HUES48 (cell line): ENCODE data around the gene SLC25A31.

Experiments used
- H3K27ac ChIP-seq: one replicate; pipeline ENCODE4 v1.7.0; 2013; ENCODE audit warnings: low read depth, low read length, inconsistent platforms
- H3K27me3 ChIP-seq: 2 replicates; pipeline ENCODE4 v1.6.1; 2013; ENCODE audit warnings: mild to moderate bottlenecking, low read length; ENCODE audit not compliant: control insufficient read depth, insufficient read depth
- H3K36me3 ChIP-seq: 2 replicates; pipeline ENCODE4 v1.6.1; 2013; ENCODE audit warnings: low read length; ENCODE audit not compliant: control insufficient read depth, insufficient read depth
- H3K4me1 ChIP-seq: 2 replicates; pipeline ENCODE4 v1.6.1; 2013; ENCODE audit warnings: mild to moderate bottlenecking, low read length; ENCODE audit not compliant: control insufficient read depth, insufficient read depth
- H3K4me3 ChIP-seq: 2 replicates; pipeline ENCODE4 v1.5.1; 2013; ENCODE audit warnings: mild to moderate bottlenecking, low read depth, low read length
- H3K9ac ChIP-seq: 2 replicates; pipeline ENCODE4 v1.6.1; 2013; ENCODE audit warnings: mild to moderate bottlenecking, low read depth, low read length, moderate library complexity
- H3K9me3 ChIP-seq: 2 replicates; pipeline ENCODE4 v1.6.1; 2013; ENCODE audit warnings: low read length; ENCODE audit not compliant: control insufficient read depth, insufficient read depth

The SLC25A31 gene

GRCh38 chr4:127741247-127741646 lies 11.0 kb downstream of the SLC25A31 start:
- H3K36me3 ChIP-seq, result no peaks in the 10 kb centered on the region
- no peaks in the 10 kb centered on the region for H3K4me1 ChIP-seq
- H3K4me3 ChIP-seq, result no peak overlapping the region
- no peak overlapping the region for H3K9ac ChIP-seq
- H3K9me3 ChIP-seq, result 0 out of 2 replicates have a peak, but pooled peaks cover 6% of the 10 kb centered on the region
- H3K27ac ChIP-seq, result no peak overlapping the region
- H3K27me3 ChIP-seq, result no peaks in the 10 kb centered on the region

- Histone ChIP-seq H3K27me3 (no peaks in the 10 kb centered on the region), H3K9ac (no peak overlapping the region), H3K9me3 (peaks cover 5% of the 10 kb centered on the region), H3K4me1 (no peaks in the 10 kb centered on the region), H3K36me3 (no peaks in the 10 kb centered on the region), H3K27ac (no peak overlapping the region), H3K4me3 (no peak overlapping the region)
These were observed 17.7 kb downstream of the SLC25A31 start for GRCh38 chr4:127747883-127748282.

GRCh38 chr4:127748957-127749356 lies 18.8 kb downstream of the SLC25A31 start:
- no peaks in the 10 kb centered on the region for H3K4me1 ChIP-seq
- H3K27me3 ChIP-seq, result no peaks in the 10 kb centered on the region
- no peaks in the 10 kb centered on the region for H3K36me3 ChIP-seq
- H3K9me3 ChIP-seq, result peaks cover 5% of the 10 kb centered on the region
- no peak overlapping the region for H3K4me3 ChIP-seq
- H3K9ac ChIP-seq, result no peak overlapping the region
- H3K27ac ChIP-seq, result no peak overlapping the region

- Histone ChIP-seq H3K4me1 (no peaks in the 10 kb centered on the region), H3K9me3 (no peaks in the 10 kb centered on the region), H3K9ac (no peak overlapping the region), H3K27ac (no peak overlapping the region), H3K4me3 (no peak overlapping the region), H3K27me3 (no peaks in the 10 kb centered on the region), H3K36me3 (no peaks in the 10 kb centered on the region)
These were observed 26.7 kb downstream of the SLC25A31 start for GRCh38 chr4:127756906-127757305.

- H3K27ac ChIP-seq, result no peak overlapping the region
- no peak overlapping the region for H3K9ac ChIP-seq
- no peak overlapping the region for H3K4me3 ChIP-seq
- no peaks in the 10 kb centered on the region for H3K9me3 ChIP-seq
- H3K36me3 ChIP-seq, result no peaks in the 10 kb centered on the region
- H3K27me3 ChIP-seq, result no peaks in the 10 kb centered on the region
- no peaks in the 10 kb centered on the region for H3K4me1 ChIP-seq
These were observed 29.1 kb downstream of the SLC25A31 start for GRCh38 chr4:127759228-127759820.

GRCh38 chr4:127759893-127760292 lies 29.7 kb downstream of the SLC25A31 start:
- Histone ChIP-seq H3K36me3 (no peaks in the 10 kb centered on the region), H3K4me1 (no peaks in the 10 kb centered on the region), H3K4me3 (no peak overlapping the region)

GRCh38 chr4:127771535-127772275 lies 41.5 kb downstream of the SLC25A31 start:
- Histone ChIP-seq H3K4me1 (no peaks in the 10 kb centered on the region), H3K9ac (no peak overlapping the region), H3K36me3 (no peaks in the 10 kb centered on the region), H3K27me3 (no peaks in the 10 kb centered on the region), H3K4me3 (no peak overlapping the region), H3K9me3 (no peaks in the 10 kb centered on the region), H3K27ac (no peak overlapping the region)

More at GRCh38 chr4:127759893-127760292, 29.7 kb downstream of the SLC25A31 start:
- Histone ChIP-seq H3K27ac (no peak overlapping the region), H3K9me3 (no peaks in the 10 kb centered on the region), H3K9ac (no peak overlapping the region), H3K27me3 (no peaks in the 10 kb centered on the region)

- no peak overlapping the region for H3K27ac ChIP-seq
- H3K27me3 ChIP-seq, result no peaks in the 10 kb centered on the region
- H3K4me1 ChIP-seq, result no peaks in the 10 kb centered on the region
- H3K9ac ChIP-seq, result no peak overlapping the region
- H3K9me3 ChIP-seq, result no peaks in the 10 kb centered on the region
- H3K36me3 ChIP-seq, result no peaks in the 10 kb centered on the region
- no peak overlapping the region for H3K4me3 ChIP-seq
These were observed 42.8 kb downstream of the SLC25A31 start for GRCh38 chr4:127772769-127773671.

- Histone ChIP-seq H3K4me3 (no peak overlapping the region), H3K4me1 (no peaks in the 10 kb centered on the region), H3K9ac (no peak overlapping the region), H3K27ac (no peak overlapping the region), H3K9me3 (no peaks in the 10 kb centered on the region), H3K27me3 (peaks cover 10% of the 10 kb centered on the region), H3K36me3 (no peaks in the 10 kb centered on the region)
These were observed 45.6 kb downstream of the SLC25A31 start for GRCh38 chr4:127775843-127776242.

GRCh38 chr4:127776620-127777019 lies 46.4 kb downstream of the SLC25A31 start:
- H3K9me3 ChIP-seq, result no peaks in the 10 kb centered on the region
- no peak overlapping the region for H3K4me3 ChIP-seq
- no peak overlapping the region for H3K9ac ChIP-seq
- H3K4me1 ChIP-seq, result no peaks in the 10 kb centered on the region
- no peaks in the 10 kb centered on the region for H3K36me3 ChIP-seq
- peaks cover 18% of the 10 kb centered on the region for H3K27me3 ChIP-seq
- no peak overlapping the region for H3K27ac ChIP-seq

GRCh38 chr4:127777487-127777886 lies 47.3 kb downstream of the SLC25A31 start:
- no peaks in the 10 kb centered on the region for H3K4me1 ChIP-seq
- peaks cover 25% of the 10 kb centered on the region for H3K27me3 ChIP-seq
- no peaks in the 10 kb centered on the region for H3K9me3 ChIP-seq
- no peaks in the 10 kb centered on the region for H3K36me3 ChIP-seq
- H3K4me3 ChIP-seq, result no peak overlapping the region
- H3K27ac ChIP-seq, result no peak overlapping the region
- no peak overlapping the region for H3K9ac ChIP-seq
